Measurements from ENCODE around the gene CDH23.

DNA sequence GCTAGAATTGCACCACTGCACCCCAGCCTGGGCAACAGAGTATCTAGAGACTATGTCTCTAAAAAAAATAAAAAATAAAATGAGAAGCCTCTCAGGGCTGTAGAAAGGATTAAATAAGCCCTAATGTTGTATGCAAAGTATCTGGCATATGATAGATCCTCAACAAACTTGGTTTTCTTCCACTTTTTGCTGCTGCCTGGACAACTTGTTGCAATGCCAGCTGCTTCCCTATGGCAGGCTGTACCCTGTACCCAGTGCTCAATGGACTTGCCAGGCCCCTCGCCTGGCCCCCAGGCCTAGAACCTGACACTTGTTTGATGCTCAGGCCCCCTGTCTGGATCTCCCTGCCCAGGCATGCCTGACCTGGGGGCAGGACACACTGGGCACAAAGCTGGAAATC, 28.5 kb upstream of the CDH23 start:
- TF ChIP-seq CTCF (IDR thresholded peaks at IDR 0.05): no peak
- no peak for TF ChIP-seq MAFK (IDR thresholded peaks at IDR 0.05; ENCODE audit: partially characterized antibody)
- TF ChIP-seq CBX2 (IDR thresholded peaks at IDR 0.05; ENCODE audit: borderline replicate concordance, low read depth): no peak
- no peak for TF ChIP-seq EP300 (IDR thresholded peaks at IDR 0.05)
- TF ChIP-seq HMGXB4 (CRISPR knock-in tag; IDR thresholded peaks at IDR 0.05; ENCODE audit: borderline replicate concordance): no peak
- TF ChIP-seq HEYL (CRISPR knock-in tag; IDR thresholded peaks at IDR 0.05): no peak
- TF ChIP-seq RCOR1 (IDR thresholded peaks at IDR 0.05; ENCODE audit: low read depth, low read length): no peak
- TF ChIP-seq POLR2A (IDR thresholded peaks at IDR 0.05; ENCODE audit: low read length): no peak
- no peak for TF ChIP-seq CHD2 (IDR thresholded peaks at IDR 0.05; ENCODE audit: low read length, partially characterized antibody)
- no peak for TF ChIP-seq MAX (IDR thresholded peaks at IDR 0.05)

Data from A549 (cell line).